ENCODE results near the gene GDF9.

The GDF9 gene

GRCh38 chr5:132890817-132891216 is 24.5 kb upstream of the GDF9 start:
- Histone ChIP-seq H3K27ac (ENCODE audit: low read length) (no peak overlapping the region), H3K36me3 (ENCODE audit: control insufficient read depth in 2 of 2, insufficient read depth in 2 of 2, low read length in 2 of 2) (peaks cover 37 to 68% of the 10 kb centered on the region in 2 donors), H3K9ac (ENCODE audit: low read length in 2 of 2) (no peak overlapping the region), H3K4me3 (ENCODE audit: low read length in 2 of 2) (no peak overlapping the region), H3K4me1 (ENCODE audit: control insufficient read depth, insufficient read depth, low read length) (no peaks in the 10 kb centered on the region), H3K9me3 (ENCODE audit: control insufficient read depth in 2 of 2, low read length in 2 of 2) (no peaks in the 10 kb centered on the region), H3K27me3 (ENCODE audit: control insufficient read depth in 1 of 2, insufficient read depth in 2 of 2, low read length in 2 of 2) (no peaks in the 10 kb centered on the region)

GRCh38 chr5:132889501-132889900 is 23.2 kb upstream of the GDF9 start:
- H3K27me3 ChIP-seq (ENCODE audit: control insufficient read depth in 1 of 2, insufficient read depth in 2 of 2, low read length in 2 of 2): no peaks in the 10 kb centered on the region
- H3K4me3 ChIP-seq (ENCODE audit: low read length in 2 of 2): no peak overlapping the region
- H3K27ac ChIP-seq (ENCODE audit: low read length): no peak overlapping the region
- peaks cover 33 to 59% of the 10 kb centered on the region in 2 donors for H3K36me3 ChIP-seq (ENCODE audit: control insufficient read depth in 2 of 2, insufficient read depth in 2 of 2, low read length in 2 of 2)
- no peaks in the 10 kb centered on the region for H3K9me3 ChIP-seq (ENCODE audit: control insufficient read depth in 2 of 2, low read length in 2 of 2)
- no peak overlapping the region for H3K9ac ChIP-seq (ENCODE audit: low read length in 2 of 2)
- H3K4me1 ChIP-seq (ENCODE audit: control insufficient read depth, insufficient read depth, low read length): no peaks in the 10 kb centered on the region

DNA sequence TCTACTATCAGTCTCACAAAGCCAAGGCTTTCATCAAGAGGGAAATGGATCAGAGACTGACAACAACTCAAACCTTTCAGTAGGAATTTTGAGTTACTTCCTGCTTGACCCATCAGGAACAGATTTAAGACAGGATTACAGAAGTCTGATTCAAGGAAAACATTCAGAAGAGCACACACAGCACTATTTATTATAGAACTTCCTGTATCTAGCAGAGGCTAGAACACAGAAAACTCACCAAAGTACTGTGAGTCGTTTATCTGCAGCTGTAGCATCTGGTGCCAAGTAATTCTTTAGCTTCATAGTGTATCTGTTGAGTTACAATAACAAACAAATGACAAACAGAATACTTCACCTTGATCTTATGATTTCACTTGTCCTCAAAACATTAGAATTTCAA is 21.0 kb upstream of the GDF9 start:
- Histone ChIP-seq H3K4me1 (ENCODE audit: control insufficient read depth, insufficient read depth, low read length) (no peaks in the 10 kb centered on the region), H3K27me3 (ENCODE audit: control insufficient read depth in 1 of 2, insufficient read depth in 2 of 2, low read length in 2 of 2) (no peaks in the 10 kb centered on the region), H3K4me3 (ENCODE audit: low read length in 2 of 2) (no peak overlapping the region), H3K36me3 (ENCODE audit: control insufficient read depth in 2 of 2, insufficient read depth in 2 of 2, low read length in 2 of 2) (peaks cover 26 to 46% of the 10 kb centered on the region in 2 donors), H3K9me3 (ENCODE audit: control insufficient read depth in 2 of 2, low read length in 2 of 2) (no peaks in the 10 kb centered on the region), H3K27ac (ENCODE audit: low read length) (no peak overlapping the region), H3K9ac (ENCODE audit: low read length in 2 of 2) (no peak overlapping the region)

DNA sequence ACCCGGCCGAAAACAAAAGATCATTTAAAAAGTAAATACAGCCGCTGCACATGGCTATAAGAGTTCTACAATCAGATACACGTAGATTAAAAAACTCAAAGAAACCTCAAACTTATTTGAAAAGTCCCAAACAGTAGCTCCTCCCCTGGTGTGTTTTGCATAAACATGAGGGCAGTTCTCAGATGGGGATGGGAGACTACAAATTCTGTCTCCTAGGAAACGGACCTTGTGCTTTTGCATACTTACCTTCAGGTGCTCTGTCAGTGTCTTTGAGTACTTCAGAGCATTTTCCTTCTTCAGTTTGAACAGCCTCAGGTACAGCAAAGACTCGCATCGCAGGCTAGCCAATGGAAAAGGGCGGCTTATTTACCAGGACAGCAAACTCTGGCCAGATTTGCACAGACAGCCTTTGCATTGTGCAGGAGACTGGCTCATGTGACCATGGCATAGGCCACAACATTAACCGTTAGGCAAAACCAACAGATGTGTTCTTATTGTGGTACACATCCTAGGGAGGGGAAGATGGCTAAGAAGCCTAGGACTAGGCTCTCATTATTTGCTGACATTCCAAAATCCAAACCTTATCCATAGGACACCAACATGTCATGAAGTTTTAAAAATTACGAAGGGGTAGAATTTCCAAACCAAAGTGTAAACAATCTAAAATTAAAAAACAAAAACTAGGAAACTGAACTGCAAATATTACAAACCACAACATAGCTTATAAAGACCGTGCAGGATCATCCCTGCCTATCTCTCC is 20.0 kb upstream of the GDF9 start:
- Histone ChIP-seq H3K9me3 (ENCODE audit: control insufficient read depth in 2 of 2, low read length in 2 of 2) (no peaks in the 10 kb centered on the region), H3K9ac (ENCODE audit: low read length in 2 of 2) (no peak overlapping the region), H3K36me3 (ENCODE audit: control insufficient read depth in 2 of 2, insufficient read depth in 2 of 2, low read length in 2 of 2) (peaks cover 29 to 41% of the 10 kb centered on the region in 2 donors), H3K4me3 (ENCODE audit: low read length in 2 of 2) (no peak overlapping the region), H3K27ac (ENCODE audit: low read length) (no peak overlapping the region), H3K4me1 (ENCODE audit: control insufficient read depth, insufficient read depth, low read length) (no peaks in the 10 kb centered on the region), H3K27me3 (ENCODE audit: control insufficient read depth in 1 of 2, insufficient read depth in 2 of 2, low read length in 2 of 2) (no peaks in the 10 kb centered on the region)

GRCh38 chr5:132884548-132884947 is 18.3 kb upstream of the GDF9 start:
- no peak overlapping the region for H3K27ac ChIP-seq (ENCODE audit: low read length)
- H3K27me3 ChIP-seq (ENCODE audit: control insufficient read depth in 1 of 2, insufficient read depth in 2 of 2, low read length in 2 of 2): no peaks in the 10 kb centered on the region
- no peaks in the 10 kb centered on the region for H3K9me3 ChIP-seq (ENCODE audit: control insufficient read depth in 2 of 2, low read length in 2 of 2)
- H3K9ac ChIP-seq (ENCODE audit: low read length in 2 of 2): no peak overlapping the region
- H3K4me3 ChIP-seq (ENCODE audit: low read length in 2 of 2): no peak overlapping the region
- no peaks in the 10 kb centered on the region for H3K4me1 ChIP-seq (ENCODE audit: control insufficient read depth, insufficient read depth, low read length)
- H3K36me3 ChIP-seq (ENCODE audit: control insufficient read depth in 2 of 2, insufficient read depth in 2 of 2, low read length in 2 of 2): peaks cover 31 to 50% of the 10 kb centered on the region in 2 donors

- Histone ChIP-seq H3K4me1 (ENCODE audit: control insufficient read depth, insufficient read depth, low read length) (no peaks in the 10 kb centered on the region), H3K27me3 (ENCODE audit: control insufficient read depth in 1 of 2, insufficient read depth in 2 of 2, low read length in 2 of 2) (no peaks in the 10 kb centered on the region), H3K9me3 (ENCODE audit: control insufficient read depth in 2 of 2, low read length in 2 of 2) (no peaks in the 10 kb centered on the region), H3K9ac (ENCODE audit: low read length in 2 of 2) (no peak overlapping the region), H3K36me3 (ENCODE audit: control insufficient read depth in 2 of 2, insufficient read depth in 2 of 2, low read length in 2 of 2) (peaks cover 31 to 45% of the 10 kb centered on the region in 2 donors), H3K4me3 (ENCODE audit: low read length in 2 of 2) (no peak overlapping the region), H3K27ac (ENCODE audit: low read length) (no peak overlapping the region)
Observed at GRCh38 chr5:132883261-132883834, 17.1 kb upstream of the GDF9 start.

GRCh38 chr5:132877938-132878337 is 11.7 kb upstream of the GDF9 start:
- Histone ChIP-seq H3K9ac (ENCODE audit: low read length in 2 of 2) (no peak overlapping the region), H3K36me3 (ENCODE audit: control insufficient read depth in 2 of 2, insufficient read depth in 2 of 2, low read length in 2 of 2) (peaks cover 19 to 26% of the 10 kb centered on the region in 2 donors), H3K27me3 (ENCODE audit: control insufficient read depth in 1 of 2, insufficient read depth in 2 of 2, low read length in 2 of 2) (no peaks in the 10 kb centered on the region), H3K27ac (ENCODE audit: low read length) (no peak overlapping the region), H3K9me3 (ENCODE audit: control insufficient read depth in 2 of 2, low read length in 2 of 2) (no peaks in the 10 kb centered on the region), H3K4me3 (ENCODE audit: low read length in 2 of 2) (no peak overlapping the region), H3K4me1 (ENCODE audit: control insufficient read depth, insufficient read depth, low read length) (peaks cover 4% of the 10 kb centered on the region)

GRCh38 chr5:132877466-132877865 is 11.2 kb upstream of the GDF9 start:
- H3K36me3 ChIP-seq (ENCODE audit: control insufficient read depth in 2 of 2, insufficient read depth in 2 of 2, low read length in 2 of 2): peaks cover 20 to 26% of the 10 kb centered on the region in 2 donors
- H3K27me3 ChIP-seq (ENCODE audit: control insufficient read depth in 1 of 2, insufficient read depth in 2 of 2, low read length in 2 of 2): no peaks in the 10 kb centered on the region
- H3K9ac ChIP-seq (ENCODE audit: low read length in 2 of 2): no peak overlapping the region
- no peak overlapping the region for H3K4me3 ChIP-seq (ENCODE audit: low read length in 2 of 2)
- H3K4me1 ChIP-seq (ENCODE audit: control insufficient read depth, insufficient read depth, low read length): peaks cover 5% of the 10 kb centered on the region
- no peaks in the 10 kb centered on the region for H3K9me3 ChIP-seq (ENCODE audit: control insufficient read depth in 2 of 2, low read length in 2 of 2)
- no peak overlapping the region for H3K27ac ChIP-seq (ENCODE audit: low read length)

- H3K4me1 ChIP-seq (ENCODE audit: control insufficient read depth, insufficient read depth, low read length): peaks cover 5% of the 10 kb centered on the region
- no peak overlapping the region for H3K9ac ChIP-seq (ENCODE audit: low read length in 2 of 2)
- peaks cover 23 to 26% of the 10 kb centered on the region in 2 donors for H3K36me3 ChIP-seq (ENCODE audit: control insufficient read depth in 2 of 2, insufficient read depth in 2 of 2, low read length in 2 of 2)
- H3K27me3 ChIP-seq (ENCODE audit: control insufficient read depth in 1 of 2, insufficient read depth in 2 of 2, low read length in 2 of 2): no peaks in the 10 kb centered on the region
- H3K27ac ChIP-seq (ENCODE audit: low read length): no peak overlapping the region
- H3K4me3 ChIP-seq (ENCODE audit: low read length in 2 of 2): no peak overlapping the region
- H3K9me3 ChIP-seq (ENCODE audit: control insufficient read depth in 2 of 2, low read length in 2 of 2): no peaks in the 10 kb centered on the region
Observed at GRCh38 chr5:132876020-132876759, 9.9 kb upstream of the GDF9 start.

DNA sequence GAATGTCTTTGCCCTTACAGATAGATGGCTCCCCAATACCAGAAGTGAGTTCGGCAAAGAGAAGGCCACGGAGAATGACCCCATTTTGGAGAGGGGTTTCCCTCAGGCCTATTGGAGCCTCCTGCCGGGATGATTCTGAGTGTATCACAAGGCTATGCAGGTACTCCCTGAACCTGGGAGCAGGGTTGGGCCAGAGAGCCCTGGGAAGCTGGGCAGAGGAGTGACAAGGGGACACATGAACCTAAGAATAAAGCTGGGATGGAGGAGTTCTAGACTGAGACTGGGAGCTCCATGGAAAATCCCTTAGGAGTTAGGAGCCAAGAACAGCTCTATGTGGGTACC is 7.6 kb upstream of the GDF9 start:
- no peaks in the 10 kb centered on the region for H3K27me3 ChIP-seq (ENCODE audit: control insufficient read depth in 1 of 2, insufficient read depth in 2 of 2, low read length in 2 of 2)
- H3K9me3 ChIP-seq (ENCODE audit: control insufficient read depth in 2 of 2, low read length in 2 of 2): no peaks in the 10 kb centered on the region
- H3K36me3 ChIP-seq (ENCODE audit: control insufficient read depth in 2 of 2, insufficient read depth in 2 of 2, low read length in 2 of 2): peaks cover 8 to 30% of the 10 kb centered on the region in 2 donors
- H3K4me3 ChIP-seq (ENCODE audit: low read length in 2 of 2): no peak overlapping the region
- H3K27ac ChIP-seq (ENCODE audit: low read length): no peak overlapping the region
- peaks cover 5% of the 10 kb centered on the region for H3K4me1 ChIP-seq (ENCODE audit: control insufficient read depth, insufficient read depth, low read length)
- no peak overlapping the region for H3K9ac ChIP-seq (ENCODE audit: low read length in 2 of 2)
